MG63 (cell line): ENCODE data around the gene RPN2. TPM values are rescaled to one million over a fixed set of nuclear protein-coding genes. Genes with fewer than 3 reads are reported as not detected.
A peak's percentile ranks its signal among the peaks of the same experiment; 100 is the strongest.

Experiments used
- DNase-seq: peaks from one replicate; pipeline ENCODE4 v3.0.0-alpha.2; 2020
- H3K27me3 ChIP-seq: fragments of 250-450 bp; sonication (Bioruptor Pico); 2 replicates; pipeline ENCODE4 v1.5.1; 2020; ENCODE audit warnings: mild to moderate bottlenecking, moderate library complexity
- H3K36me3 ChIP-seq: fragments of 250-450 bp; sonication (Bioruptor Pico); 2 replicates; pipeline ENCODE4 v1.5.1; 2020; ENCODE audit warnings: mild to moderate bottlenecking, moderate library complexity
- H3K4me3 ChIP-seq: fragments of 250-450 bp; sonication (Bioruptor Pico); 2 replicates; pipeline ENCODE4 v1.5.1; 2020; ENCODE audit warnings: mild to moderate bottlenecking, moderate library complexity
- H3K9me3 ChIP-seq: fragments of 250-450 bp; sonication (Bioruptor Pico); 2 replicates; pipeline ENCODE4 v1.5.1; 2020; ENCODE audit warnings: mild to moderate bottlenecking, moderate library complexity
- total RNA-seq: library from RNA; depleted of rRNA; stranded (reverse); fragments of >200 nt; shearing (Covaris generic); gene quantifications from 2 replicates; pipeline ENCODE4 v1.2.3, GENCODE V29; 2014; ENCODE audit warnings: low replicate concordance

Gene RPN2
- total RNA-seq, 1 experiment from 2014 or later: 488 TPM

- Histone ChIP-seq H3K4me3 (no peak overlapping the region), H3K36me3 (peaks cover 84% of the 10 kb centered on the region)
- DNase-seq: no peak
Observed at GRCh38 chr20:37226889-37227288, 47.8 kb downstream of the RPN2 start.

GRCh38 chr20:37228082-37228481, 49.0 kb downstream of the RPN2 start:
- Histone ChIP-seq H3K27me3 (no peaks in the 10 kb centered on the region), H3K9me3 (no peaks in the 10 kb centered on the region), H3K36me3 (peaks cover 90% of the 10 kb centered on the region), H3K4me3 (no peak overlapping the region)
- DNase-seq: no peak

More at GRCh38 chr20:37226889-37227288, 47.8 kb downstream of the RPN2 start:
- Histone ChIP-seq H3K9me3 (no peaks in the 10 kb centered on the region), H3K27me3 (no peaks in the 10 kb centered on the region)

- H3K27me3 ChIP-seq: no peaks in the 10 kb centered on the region
- H3K4me3 ChIP-seq: no peak overlapping the region
- H3K36me3 ChIP-seq: peaks cover 95% of the 10 kb centered on the region
- no peaks in the 10 kb centered on the region for H3K9me3 ChIP-seq
- DNase-seq: no peak
Observed at GRCh38 chr20:37228656-37229055, 49.5 kb downstream of the RPN2 start.

GRCh38 chr20:37229357-37229756, 50.2 kb downstream of the RPN2 start:
- Histone ChIP-seq H3K9me3 (no peaks in the 10 kb centered on the region), H3K27me3 (no peaks in the 10 kb centered on the region), H3K36me3 (peaks cover 95% of the 10 kb centered on the region), H3K4me3 (no peak overlapping the region)
- no peak for DNase-seq

GRCh38 chr20:37230200-37230599, 51.1 kb downstream of the RPN2 start:
- no peaks in the 10 kb centered on the region for H3K9me3 ChIP-seq
- no peak overlapping the region for H3K4me3 ChIP-seq
- no peak for DNase-seq
- H3K27me3 ChIP-seq: no peaks in the 10 kb centered on the region
- peaks cover 95% of the 10 kb centered on the region for H3K36me3 ChIP-seq

- Histone ChIP-seq H3K4me3 (no peak overlapping the region), H3K27me3 (no peaks in the 10 kb centered on the region), H3K9me3 (no peaks in the 10 kb centered on the region), H3K36me3 (peaks cover 95% of the 10 kb centered on the region)
- DNase-seq: no peak
Observed at GRCh38 chr20:37231947-37232630, 53.0 kb downstream of the RPN2 start.

- H3K4me3 ChIP-seq: no peak overlapping the region
- no peaks in the 10 kb centered on the region for H3K9me3 ChIP-seq
- DNase-seq: no peak
- H3K36me3 ChIP-seq: peaks cover 95% of the 10 kb centered on the region
- H3K27me3 ChIP-seq: no peaks in the 10 kb centered on the region
Observed at GRCh38 chr20:37233548-37234253, 54.6 kb downstream of the RPN2 start.

GRCh38 chr20:37234254-37234581, 55.1 kb downstream of the RPN2 start:
- Histone ChIP-seq H3K9me3 (no peaks in the 10 kb centered on the region), H3K4me3 (no peak overlapping the region), H3K27me3 (no peaks in the 10 kb centered on the region), H3K36me3 (peaks cover 91% of the 10 kb centered on the region)
- no peak for DNase-seq

GRCh38 chr20:37235065-37235464, 55.9 kb downstream of the RPN2 start:
- Histone ChIP-seq H3K9me3 (no peaks in the 10 kb centered on the region), H3K4me3 (no peak overlapping the region), H3K36me3 (peaks cover 90% of the 10 kb centered on the region), H3K27me3 (no peaks in the 10 kb centered on the region)
- DNase-seq: no peak

GRCh38 chr20:37236462-37236861, 57.3 kb downstream of the RPN2 start:
- DNase-seq: no peak

GRCh38 chr20:37237656-37238055, 58.5 kb downstream of the RPN2 start:
- no peak for DNase-seq
- H3K9me3 ChIP-seq: no peaks in the 10 kb centered on the region
- H3K27me3 ChIP-seq: no peaks in the 10 kb centered on the region
- H3K4me3 ChIP-seq: no peak overlapping the region
- peaks cover 92% of the 10 kb centered on the region for H3K36me3 ChIP-seq

More at GRCh38 chr20:37236462-37236861, 57.3 kb downstream of the RPN2 start:
- H3K27me3 ChIP-seq: no peaks in the 10 kb centered on the region
- no peaks in the 10 kb centered on the region for H3K9me3 ChIP-seq
- peaks cover 92% of the 10 kb centered on the region for H3K36me3 ChIP-seq
- H3K4me3 ChIP-seq: no peak overlapping the region

- H3K27me3 ChIP-seq: no peaks in the 10 kb centered on the region
- no peak overlapping the region for H3K4me3 ChIP-seq
- H3K36me3 ChIP-seq: peaks cover 88% of the 10 kb centered on the region
- DNase-seq: no peak
- H3K9me3 ChIP-seq: no peaks in the 10 kb centered on the region
Observed at GRCh38 chr20:37238426-37238825, 59.3 kb downstream of the RPN2 start.

- DNase-seq: peak; percentile 40
- H3K4me3 ChIP-seq: no peak overlapping the region
- peaks cover 88% of the 10 kb centered on the region for H3K36me3 ChIP-seq
- H3K27me3 ChIP-seq: no peaks in the 10 kb centered on the region
- no peaks in the 10 kb centered on the region for H3K9me3 ChIP-seq
Observed at GRCh38 chr20:37238935-37239451, 59.9 kb downstream of the RPN2 start.

GRCh38 chr20:37240337-37241067, 61.4 kb downstream of the RPN2 start:
- no peaks in the 10 kb centered on the region for H3K9me3 ChIP-seq
- no peak overlapping the region for H3K4me3 ChIP-seq
- H3K27me3 ChIP-seq: no peaks in the 10 kb centered on the region
- no peak for DNase-seq
- H3K36me3 ChIP-seq: peaks cover 83% of the 10 kb centered on the region

GRCh38 chr20:37242503-37242902, 63.4 kb downstream of the RPN2 start:
- Histone ChIP-seq H3K4me3 (no peak overlapping the region), H3K36me3 (peaks cover 63% of the 10 kb centered on the region), H3K27me3 (no peaks in the 10 kb centered on the region)

GRCh38 chr20:37243076-37243936, 64.2 kb downstream of the RPN2 start:
- no peak for DNase-seq
- H3K36me3 ChIP-seq: peaks cover 55% of the 10 kb centered on the region
- no peak overlapping the region for H3K4me3 ChIP-seq
- H3K27me3 ChIP-seq: no peaks in the 10 kb centered on the region
- H3K9me3 ChIP-seq: no peaks in the 10 kb centered on the region

More at GRCh38 chr20:37242503-37242902, 63.4 kb downstream of the RPN2 start:
- no peaks in the 10 kb centered on the region for H3K9me3 ChIP-seq
- DNase-seq: no peak
